OCI-LY3 (cell line): Measurements from ENCODE around the gene ENTPD7.

Experiments
- H2AFZ ChIP-seq: fragments of 200-600, 300-600 bp; shearing (Covaris generic); 2 replicates; pipeline ENCODE4 v1.6.0; 2014; ENCODE audit warnings: antibody characterized with exemption, low read depth, low read length
- H3K27ac ChIP-seq: fragments of 200-600, 300-600 bp; sonication (generic); 2 replicates; pipeline ENCODE4 v1.5.1; 2014; ENCODE audit warnings: mild to moderate bottlenecking, low read length, moderate library complexity, mixed read lengths
- H3K27me3 ChIP-seq: fragments of 200-600, 300-600 bp; sonication (generic); 2 replicates; pipeline ENCODE4 v1.6.1; 2014; ENCODE audit warnings: low read depth, low read length, mixed read lengths
- H3K36me3 ChIP-seq: fragments of 200-600, 300-600 bp; sonication (generic); replicated peaks from 2 replicates; pipeline ENCODE3; 2014; ENCODE audit warnings: low read depth, low read length, mixed read lengths
- H3K4me1 ChIP-seq: fragments of 300-600, 200-600 bp; sonication (generic); 2 replicates; pipeline ENCODE4 v1.6.1; 2014; ENCODE audit warnings: low read length, mixed read lengths
- H3K4me2 ChIP-seq: fragments of 200-600, 300-600 bp; sonication (generic); 2 replicates; pipeline ENCODE4 v1.6.1; 2014; ENCODE audit warnings: low read length, mixed read lengths
- H3K4me3 ChIP-seq: fragments of 300-600, 200-600 bp; sonication (generic); 2 replicates; pipeline ENCODE4 v1.5.1; 2014; ENCODE audit warnings: antibody characterized with exemption, mild to moderate bottlenecking, low read length, moderate library complexity
- H3K79me2 ChIP-seq: fragments of 300-600, 200-600 bp; shearing (Covaris generic); 2 replicates; pipeline ENCODE4 v1.6.1; 2014; ENCODE audit warnings: mild to moderate bottlenecking, low read length, mixed read lengths
- H3K9ac ChIP-seq: fragments of 300-600, 200-600 bp; shearing (Covaris generic); 2 replicates; pipeline ENCODE4 v1.6.0; 2014; ENCODE audit warnings: mild to moderate bottlenecking, low read length, moderate library complexity
- H3K9me3 ChIP-seq: fragments of 200-600, 300-600 bp; shearing (Covaris generic); 2 replicates; pipeline ENCODE4 v1.6.1; 2014; ENCODE audit warnings: low read length, mixed read lengths; ENCODE audit not compliant: insufficient read depth
- H4K20me1 ChIP-seq: fragments of 200-600, 300-600 bp; sonication (generic); 2 replicates; pipeline ENCODE4 v1.6.1; 2016; ENCODE audit warnings: low read length, mixed read lengths; ENCODE audit not compliant: insufficient read depth
- CTCF ChIP-seq: fragments of 200-600, 300-600 bp; sonication (generic); IDR thresholded peaks from 2 replicates; pipeline ENCODE4 v1.5.1; 2014; ENCODE audit warnings: antibody characterized with exemption, low read length, low read depth
- EZH2phosphoT487 ChIP-seq: fragments of 200-600 bp; shearing (Covaris generic); IDR thresholded peaks from 2 replicates; pipeline ENCODE4 v1.6.1; 2018; ENCODE audit warnings: antibody characterized with exemption, mixed run types, low read depth

ENTPD7 gene, protein sequence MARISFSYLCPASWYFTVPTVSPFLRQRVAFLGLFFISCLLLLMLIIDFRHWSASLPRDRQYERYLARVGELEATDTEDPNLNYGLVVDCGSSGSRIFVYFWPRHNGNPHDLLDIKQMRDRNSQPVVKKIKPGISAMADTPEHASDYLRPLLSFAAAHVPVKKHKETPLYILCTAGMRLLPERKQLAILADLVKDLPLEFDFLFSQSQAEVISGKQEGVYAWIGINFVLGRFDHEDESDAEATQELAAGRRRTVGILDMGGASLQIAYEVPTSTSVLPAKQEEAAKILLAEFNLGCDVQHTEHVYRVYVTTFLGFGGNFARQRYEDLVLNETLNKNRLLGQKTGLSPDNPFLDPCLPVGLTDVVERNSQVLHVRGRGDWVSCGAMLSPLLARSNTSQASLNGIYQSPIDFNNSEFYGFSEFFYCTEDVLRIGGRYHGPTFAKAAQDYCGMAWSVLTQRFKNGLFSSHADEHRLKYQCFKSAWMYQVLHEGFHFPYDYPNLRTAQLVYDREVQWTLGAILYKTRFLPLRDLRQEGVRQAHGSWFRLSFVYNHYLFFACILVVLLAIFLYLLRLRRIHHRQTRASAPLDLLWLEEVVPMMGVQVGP

DNA sequence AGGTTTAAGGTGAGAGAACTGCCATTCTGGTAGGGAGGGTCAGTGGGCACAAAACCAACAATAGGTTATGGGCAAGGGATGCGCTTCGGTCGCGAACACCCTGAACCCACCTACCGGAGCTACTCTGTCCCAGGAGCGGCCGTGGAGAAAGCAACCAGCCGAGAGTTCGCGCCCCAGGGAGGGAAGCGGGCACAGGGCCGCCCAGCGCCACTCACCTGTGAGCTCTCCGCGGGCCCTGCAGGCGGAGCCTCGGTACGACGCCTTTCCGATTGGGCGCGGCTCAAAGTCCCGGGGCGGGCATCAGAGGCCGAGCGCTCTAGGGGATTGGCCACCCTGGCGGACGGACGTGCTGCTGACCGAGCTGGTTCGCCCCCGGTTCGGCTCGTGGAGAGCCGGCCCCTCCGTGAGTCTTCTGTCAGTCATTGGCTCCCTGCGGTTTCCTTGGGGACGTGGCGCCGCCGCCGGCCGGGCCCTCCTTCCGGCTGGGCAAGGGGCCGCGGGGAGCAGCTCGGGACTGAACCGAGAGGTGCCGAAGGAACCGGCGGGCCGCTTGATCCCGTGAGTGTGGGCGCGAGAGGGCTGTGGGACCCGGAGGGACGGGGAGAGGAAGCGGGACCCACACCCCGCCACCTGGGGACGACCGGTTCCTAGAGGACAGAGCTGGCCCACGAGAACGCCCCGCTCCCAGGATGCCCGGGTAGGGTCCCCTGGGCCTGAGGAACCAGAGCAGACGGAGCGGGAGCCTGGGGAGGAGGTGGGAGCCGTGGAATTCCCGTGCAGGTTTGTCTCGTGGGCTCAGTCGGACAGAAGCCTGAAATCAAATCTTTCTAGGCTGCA lies at the start of gene ENTPD7:
ENTPD7 (plus strand) TSS at position 479 of the 837 bp plus-strand sequence. CDS start 448 bp downstream, outside the sequence.
- H4K20me1 ChIP-seq, result no peaks in the 10 kb centered on the region
- H3K36me3 ChIP-seq, result no peaks in the 10 kb centered on the region
- no peak within 1 kb of the TSS for H3K27ac ChIP-seq
- no peaks in the 10 kb centered on the region for H3K9me3 ChIP-seq
- H3K4me1 ChIP-seq, result peaks cover 4% of the 10 kb centered on the region
- TF ChIP-seq CTCF, result no peak
- no peak for TF ChIP-seq EZH2phosphoT487
- H3K9ac ChIP-seq, result peak within 1 kb of the TSS; percentile 72
- no peaks in the 10 kb centered on the region for H3K79me2 ChIP-seq
- H3K4me2 ChIP-seq, result peak within 1 kb of the TSS; percentile 94
- peaks cover 12% of the 10 kb centered on the region; the same call in 1 of the 2 replicates for H3K27me3 ChIP-seq
- H2AFZ ChIP-seq, result peak within 1 kb of the TSS; percentile 88
- H3K4me3 ChIP-seq, result peak within 1 kb of the TSS; percentile 80

DNA sequence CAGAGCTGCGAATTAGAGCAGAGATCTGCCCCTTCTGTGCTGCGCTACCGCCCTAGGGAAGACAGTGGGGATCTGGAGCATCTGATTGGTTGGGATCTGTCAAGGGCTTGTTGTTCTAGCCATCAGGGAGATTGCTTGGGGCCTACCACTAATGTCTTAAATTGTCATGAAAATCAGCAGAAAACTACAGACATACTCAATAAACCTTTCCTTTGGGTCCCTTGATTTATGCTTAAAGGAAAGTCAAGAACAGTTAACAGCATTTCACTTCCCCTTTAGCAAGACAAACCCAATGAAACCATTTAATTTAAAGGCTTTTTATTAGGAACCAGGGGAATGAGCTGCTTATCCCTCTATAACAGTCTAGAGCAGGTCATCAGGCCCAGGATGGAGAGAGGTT lies 49.1 kb upstream of the ENTPD7 start:
- peaks cover 3% of the 10 kb centered on the region for H3K36me3 ChIP-seq

GRCh38 chr10:99611326-99611725 lies 48.0 kb upstream of the ENTPD7 start:
- no peak overlapping the region for H2AFZ ChIP-seq
- H3K4me1 ChIP-seq, result no peaks in the 10 kb centered on the region
- no peaks in the 10 kb centered on the region for H3K27me3 ChIP-seq
- H3K4me2 ChIP-seq, result no peak overlapping the region
- TF ChIP-seq EZH2phosphoT487 (no peak), CTCF (no peak)
- no peak overlapping the region for H3K27ac ChIP-seq
- no peaks in the 10 kb centered on the region for H3K9me3 ChIP-seq
- H4K20me1 ChIP-seq, result no peaks in the 10 kb centered on the region
- no peaks in the 10 kb centered on the region; the same call in 1 of the 2 replicates for H3K79me2 ChIP-seq
- H3K4me3 ChIP-seq, result no peak overlapping the region
- peaks cover 3% of the 10 kb centered on the region for H3K36me3 ChIP-seq
- no peak overlapping the region for H3K9ac ChIP-seq

More for the DNA sequence above, 49.1 kb upstream of the ENTPD7 start:
- no peaks in the 10 kb centered on the region for H3K9me3 ChIP-seq
- no peaks in the 10 kb centered on the region for H3K79me2 ChIP-seq
- TF ChIP-seq EZH2phosphoT487, result no peak
- no peak for TF ChIP-seq CTCF
- no peak overlapping the region for H3K4me3 ChIP-seq
- no peaks in the 10 kb centered on the region for H3K27me3 ChIP-seq
- no peak overlapping the region for H3K4me2 ChIP-seq
- no peak overlapping the region for H2AFZ ChIP-seq
- no peaks in the 10 kb centered on the region for H4K20me1 ChIP-seq
- no peak overlapping the region for H3K9ac ChIP-seq
- no peak overlapping the region for H3K27ac ChIP-seq
- no peaks in the 10 kb centered on the region for H3K4me1 ChIP-seq
